NCI-H446 (cell line): ENCODE measurements around the gene SF3A1.
A peak's percentile ranks its signal among the peaks of the same experiment; 100 is the strongest.

Source experiments
- DNase-seq, 2 experiments: peaks; one replicate each; lab custom pipeline; 2025; lab: John Stamatoyannopoulos, UW

The SF3A1 gene

DNA sequence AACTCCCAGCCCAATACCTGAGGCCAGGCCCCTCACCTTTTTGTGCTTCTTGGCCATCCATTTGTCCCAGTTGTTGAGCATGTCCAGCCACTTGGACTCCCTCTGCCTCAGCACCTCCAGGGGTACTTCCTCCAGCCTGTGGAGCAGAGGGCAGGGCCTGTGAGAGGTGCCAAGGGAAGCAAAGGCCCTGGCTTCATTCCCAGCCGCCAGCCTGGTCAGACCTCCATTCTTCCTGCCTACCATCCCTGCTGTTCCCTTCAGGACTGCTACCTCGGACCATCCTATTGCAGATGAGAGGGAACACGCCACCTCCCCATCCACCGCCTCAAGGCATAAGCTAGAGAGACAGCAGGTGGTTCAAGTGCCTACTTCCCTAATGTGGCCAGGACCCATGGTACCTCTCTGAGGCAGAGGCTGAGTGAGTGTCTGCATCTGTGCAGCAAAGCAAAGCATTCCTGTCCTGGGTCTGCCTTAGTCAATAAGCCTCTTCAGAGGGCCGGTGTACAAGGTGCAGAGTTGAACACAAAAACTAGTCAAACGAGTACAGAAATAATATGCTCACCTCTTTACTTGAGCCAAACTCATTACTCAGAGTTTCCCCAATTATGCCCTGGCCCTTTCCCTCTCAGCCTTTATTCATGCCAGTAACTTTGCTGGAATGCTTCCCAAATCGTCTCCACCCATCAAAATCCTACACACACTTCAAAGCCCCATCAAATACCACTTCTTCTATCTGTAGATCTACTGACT lies 52.0 kb downstream of the SF3A1 start:
- peak in 1 of 2 experiments; percentile 39 for DNase-seq

DNA sequence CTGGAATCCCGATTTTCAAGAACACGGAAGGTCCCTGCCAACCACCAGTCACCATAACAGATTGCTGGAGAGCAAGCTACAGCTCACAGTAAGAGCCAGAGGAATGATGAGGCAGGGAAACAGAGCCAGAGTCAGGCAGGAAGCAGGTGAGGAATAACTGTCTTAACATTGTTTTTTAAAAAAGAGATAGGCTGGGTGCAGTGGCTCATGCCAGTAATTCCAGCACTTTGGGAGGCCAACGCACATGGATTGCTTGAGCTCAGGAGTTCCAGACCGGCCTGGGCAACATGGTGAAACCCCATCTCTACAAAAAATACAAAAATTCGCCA lies 53.9 kb downstream of the SF3A1 start:
- no peak for DNase-seq

DNA sequence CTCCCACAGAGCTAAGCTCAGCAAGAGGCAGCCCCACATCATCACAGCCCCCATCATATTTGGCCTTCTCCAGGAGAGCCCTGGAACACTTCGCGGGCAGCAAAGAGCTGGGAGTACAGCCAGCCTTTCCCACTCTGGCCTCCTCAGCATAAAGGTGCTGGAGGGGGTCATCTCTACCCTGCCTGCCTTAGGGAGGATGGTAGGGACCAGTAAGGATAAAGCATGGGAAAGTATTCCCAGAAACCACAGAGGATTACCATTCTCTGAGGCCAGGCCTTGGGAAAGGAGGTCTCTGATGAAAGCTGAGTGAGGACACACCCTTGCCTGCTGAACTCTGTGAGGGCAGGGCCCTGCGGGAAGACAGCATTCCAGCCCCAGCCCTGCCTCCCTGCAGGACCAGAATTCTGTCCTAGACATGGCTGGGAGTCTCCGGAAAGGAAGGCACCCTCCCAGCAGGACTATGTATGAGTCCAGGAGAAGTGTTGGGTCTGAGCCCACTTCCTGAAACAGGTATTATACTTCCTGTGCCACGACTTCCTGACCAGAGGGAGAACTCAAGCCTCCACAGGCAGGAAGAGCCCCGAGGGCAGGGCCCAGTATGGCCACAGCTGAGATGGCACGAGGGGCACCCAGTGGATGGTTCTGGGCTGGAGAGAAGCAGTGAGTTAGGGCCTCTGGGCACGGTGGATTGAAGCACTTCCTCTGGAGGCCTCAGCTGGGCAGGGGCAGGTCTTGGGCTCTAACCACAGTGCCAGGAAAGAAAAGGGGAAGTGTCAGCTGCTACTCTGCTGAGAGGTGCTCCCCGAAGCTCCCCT lies 54.5 kb downstream of the SF3A1 start:
- no peak for DNase-seq

DNA sequence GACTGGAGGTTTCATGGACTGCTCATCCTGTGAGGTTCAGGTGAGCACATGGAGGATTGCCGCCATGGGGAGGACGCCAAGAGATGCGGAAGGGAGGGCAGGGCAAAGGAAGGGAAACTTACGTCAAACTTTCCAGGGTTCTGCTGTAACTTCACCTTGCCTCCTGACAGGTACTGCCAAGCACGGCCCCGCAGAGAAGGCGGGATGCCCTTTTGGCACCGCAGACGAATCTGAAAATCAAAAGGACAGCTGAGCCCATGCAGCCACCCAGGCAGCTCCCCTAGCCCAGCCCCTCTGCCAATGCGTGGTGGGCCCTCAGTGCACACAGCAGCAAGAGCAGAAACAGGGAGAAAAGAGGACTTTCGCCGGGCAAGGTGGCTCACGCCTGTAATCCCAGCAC lies 57.4 kb downstream of the SF3A1 start:
- no peak for DNase-seq

DNA sequence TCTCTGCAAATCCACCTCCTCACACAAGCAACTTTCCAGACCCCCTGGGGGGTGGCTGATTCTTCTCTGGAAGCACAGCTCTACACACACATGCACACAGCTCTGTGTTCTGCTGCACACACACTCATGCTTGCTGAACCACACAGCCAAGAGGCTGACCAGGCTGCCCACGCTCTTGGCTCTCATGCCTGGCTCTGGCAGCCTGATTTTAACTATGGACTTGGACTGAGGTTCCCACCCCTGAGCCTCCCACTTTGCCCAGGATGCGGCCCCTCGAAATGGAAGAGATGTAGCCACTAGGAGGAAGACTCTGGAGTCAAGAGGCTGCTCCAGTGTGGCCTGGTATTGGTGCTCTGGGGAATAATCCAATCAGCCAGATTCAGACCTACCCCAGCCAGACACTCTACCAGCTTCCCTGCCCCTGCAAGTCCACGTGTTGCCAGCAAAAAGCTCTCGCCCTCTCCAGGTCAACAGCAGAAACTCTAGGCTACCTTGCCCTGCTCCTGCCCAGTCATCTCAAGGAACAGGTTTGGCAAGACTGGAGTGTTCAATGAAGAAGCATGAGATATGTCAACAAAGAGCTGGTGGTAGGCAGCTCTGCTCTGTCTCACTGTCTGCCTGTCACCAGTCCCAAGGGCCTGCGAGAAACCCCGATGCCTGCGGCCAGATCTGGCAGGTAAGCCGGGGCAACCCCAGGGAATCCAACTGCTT lies 58.5 kb downstream of the SF3A1 start:
- no peak for DNase-seq

DNA sequence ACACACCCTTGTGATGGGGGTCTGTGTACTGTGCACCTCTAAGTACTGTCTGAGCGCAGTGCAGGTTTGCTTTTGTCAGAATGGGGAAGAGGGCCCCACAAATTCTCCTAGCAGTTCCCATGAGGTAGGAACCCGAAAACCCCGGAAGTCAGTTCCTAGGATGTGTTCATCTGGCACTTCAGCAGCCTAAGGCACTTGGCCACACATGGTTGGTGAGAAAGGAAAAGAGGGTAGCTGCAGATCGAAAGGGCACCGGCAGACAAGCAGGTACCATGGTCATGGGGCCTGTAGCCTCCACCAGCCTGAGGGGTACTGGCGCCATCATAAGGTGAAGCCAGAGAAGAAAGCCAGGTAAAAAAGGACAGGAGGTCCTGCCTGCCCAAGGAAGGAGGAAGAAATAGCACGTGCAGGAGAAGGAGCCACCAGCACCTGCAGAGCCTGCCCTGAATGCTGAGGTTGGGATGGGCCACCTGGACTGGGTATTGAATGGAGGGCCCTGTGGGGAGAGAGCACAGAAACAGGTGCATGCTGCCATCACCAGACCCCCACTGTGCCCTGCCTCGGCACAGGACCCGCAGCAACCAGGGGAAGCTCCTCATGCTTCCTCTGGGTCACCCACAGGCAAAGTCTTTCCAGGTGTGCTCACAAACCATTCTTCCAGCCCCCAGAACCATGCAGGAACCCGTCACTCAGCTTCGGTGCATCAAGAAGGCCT lies 59.3 kb downstream of the SF3A1 start:
- no peak for DNase-seq

DNA sequence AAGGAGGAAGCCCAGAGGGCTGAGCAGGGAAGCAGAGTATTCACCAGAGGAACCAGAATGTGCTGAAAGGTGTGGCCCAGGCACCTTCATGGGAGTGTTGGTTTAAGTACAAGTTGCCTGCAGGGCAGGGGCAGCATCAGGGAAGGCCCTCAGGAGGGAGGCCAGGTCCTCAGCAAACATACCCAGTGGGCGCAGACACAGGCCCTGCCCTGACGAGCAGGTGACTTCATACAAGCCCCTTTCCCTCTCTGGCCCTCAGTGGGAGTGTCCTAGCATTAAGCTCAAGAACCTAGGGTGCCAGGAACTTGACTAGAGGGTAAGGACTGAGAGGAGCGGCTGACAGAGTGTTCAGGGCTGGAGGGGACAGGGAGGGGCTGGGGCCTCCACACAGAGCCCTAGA lies 59.9 kb downstream of the SF3A1 start:
- no peak for DNase-seq

DNA sequence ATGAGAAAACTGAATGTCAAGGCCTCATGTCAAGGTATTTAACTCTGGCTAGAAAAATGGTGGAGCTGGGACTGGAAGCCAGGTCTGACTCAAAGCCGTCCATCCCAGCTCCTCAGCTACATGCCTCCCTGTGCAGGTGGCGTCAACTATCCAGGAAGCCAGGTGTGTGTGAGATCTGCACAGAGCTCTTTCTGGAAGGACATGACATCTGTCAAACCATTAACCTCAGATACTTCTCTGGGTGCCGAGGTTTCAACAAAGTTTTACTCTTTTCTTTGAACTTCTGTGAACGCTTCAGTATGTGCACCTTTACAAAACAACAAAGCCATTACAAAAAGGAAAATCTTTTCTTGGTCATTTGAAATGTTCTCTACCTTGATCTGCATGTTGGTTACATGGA lies 60.4 kb downstream of the SF3A1 start:
- no peak for DNase-seq

DNA sequence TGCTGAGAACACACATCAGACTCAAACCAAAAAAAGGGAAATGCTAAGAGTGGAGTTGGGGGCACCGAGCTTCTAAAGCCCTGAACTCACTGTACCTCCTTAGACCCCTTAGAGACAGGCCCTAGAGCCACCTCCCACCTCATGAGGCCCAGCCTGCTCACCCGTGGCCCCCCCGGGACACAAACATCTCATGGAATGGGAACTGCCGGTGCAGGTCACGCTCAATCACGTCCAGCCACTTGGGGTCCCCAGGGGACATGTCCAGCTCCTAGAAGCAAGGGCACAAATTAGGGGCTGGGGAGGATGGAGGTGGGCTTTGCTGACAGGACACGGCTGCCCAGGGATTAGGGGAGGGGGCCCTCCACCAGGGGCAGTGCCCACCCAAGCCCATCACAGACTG lies 61.1 kb downstream of the SF3A1 start:
- DNase-seq, result no peak

DNA sequence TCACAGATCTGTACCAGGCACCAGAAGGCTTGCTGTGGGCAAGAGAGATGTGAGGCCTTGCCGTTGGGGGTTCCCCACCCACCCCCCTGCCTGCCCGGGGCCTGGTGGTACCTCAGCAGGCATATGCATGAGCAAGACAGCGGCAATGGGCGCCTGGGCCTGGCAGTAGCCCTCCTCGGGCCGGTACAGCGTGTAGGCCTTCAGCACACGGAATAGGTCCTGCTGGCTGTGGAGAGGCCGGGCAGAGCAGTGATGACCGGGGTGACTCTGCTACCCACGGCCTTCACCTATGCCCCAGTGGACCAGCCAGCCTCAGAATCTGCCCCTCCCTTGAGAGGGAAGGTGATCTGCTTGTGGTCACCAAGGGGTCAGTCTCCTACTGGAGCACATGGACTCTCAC lies 61.9 kb downstream of the SF3A1 start:
- no peak for DNase-seq

DNA sequence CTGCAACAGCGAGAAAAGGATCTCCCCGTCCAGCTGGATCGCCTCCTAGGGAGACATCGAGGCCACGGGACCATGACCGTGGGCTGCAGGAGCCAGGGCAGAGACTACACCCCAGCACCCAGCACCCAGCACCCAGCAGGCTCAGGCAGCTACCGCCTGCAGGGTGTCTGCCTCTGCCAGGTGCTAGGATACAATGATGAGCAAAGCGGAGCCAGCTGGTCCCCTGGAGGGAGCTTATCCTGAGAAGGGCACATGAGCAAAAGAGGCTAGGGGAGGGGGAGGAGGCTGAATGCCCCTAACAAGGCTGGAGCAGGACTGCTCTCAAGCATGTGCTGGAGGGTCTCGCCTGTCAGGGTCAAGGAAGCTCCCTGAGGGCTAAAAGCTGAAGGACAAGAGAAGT lies 62.6 kb downstream of the SF3A1 start:
- DNase-seq, result no peak

DNA sequence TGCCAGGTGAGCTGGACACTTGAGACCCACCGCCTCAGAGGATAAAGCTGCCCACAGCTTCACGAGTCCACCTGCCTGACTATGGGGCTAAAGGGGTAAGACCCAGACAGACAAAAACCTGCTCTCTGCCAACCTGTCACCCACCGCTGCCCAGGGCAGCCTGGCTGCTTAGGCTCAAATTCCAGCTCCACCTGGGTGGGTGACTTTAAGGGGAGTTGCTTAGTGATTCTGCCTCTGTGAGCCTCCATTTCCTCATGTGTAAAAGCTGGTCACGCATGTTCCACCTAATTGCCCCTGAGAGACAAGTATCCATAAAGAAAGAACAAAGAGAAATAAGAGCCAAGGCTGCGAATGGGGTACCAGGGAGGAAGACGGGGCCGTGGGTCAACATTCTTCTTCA lies 63.7 kb downstream of the SF3A1 start:
- no peak for DNase-seq

DNA sequence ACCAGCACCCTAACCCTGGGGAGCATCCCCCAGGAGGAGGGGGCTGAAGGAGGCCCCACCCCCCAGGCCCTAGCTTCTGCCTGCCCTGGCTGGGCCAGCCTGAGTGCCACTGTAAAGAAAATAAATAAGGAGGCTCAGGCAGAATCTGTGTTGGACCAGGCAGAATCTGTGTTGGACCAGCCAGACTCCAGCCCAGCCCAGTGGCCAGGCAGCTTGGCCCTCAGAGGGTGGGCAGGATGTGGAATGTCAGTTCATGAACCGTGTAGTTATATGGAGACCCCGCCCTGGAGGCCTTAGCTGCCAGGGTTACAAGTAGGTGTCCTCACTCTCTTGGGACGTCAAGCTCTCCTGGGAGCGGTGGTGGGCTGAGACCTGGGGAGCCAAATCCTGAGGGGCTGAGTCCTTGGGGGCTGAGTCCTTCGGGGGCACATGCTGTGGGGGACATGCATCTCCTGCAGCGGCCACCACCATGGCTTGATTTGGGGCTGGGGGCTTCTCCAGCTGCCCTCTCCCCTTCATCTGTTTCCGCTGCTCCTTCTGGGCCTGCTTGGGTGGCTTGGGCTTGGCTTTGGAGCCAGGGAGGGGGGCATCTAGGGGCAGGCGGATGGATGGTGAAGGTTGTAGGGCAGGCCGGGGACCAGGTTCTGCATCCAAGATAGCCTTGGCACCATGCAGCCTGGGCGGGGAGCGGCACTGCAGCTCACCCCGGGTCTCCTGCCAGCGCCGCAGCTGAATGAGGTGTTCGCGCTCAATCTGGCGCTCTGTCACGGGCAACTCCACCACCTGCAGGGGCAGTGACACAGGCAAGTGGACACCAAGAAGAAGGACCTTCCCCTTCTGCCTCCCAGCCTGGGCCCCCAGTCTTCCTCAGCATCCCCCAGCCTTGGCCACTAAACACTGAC lies 64.4 kb downstream of the SF3A1 start:
- no peak for DNase-seq

DNA sequence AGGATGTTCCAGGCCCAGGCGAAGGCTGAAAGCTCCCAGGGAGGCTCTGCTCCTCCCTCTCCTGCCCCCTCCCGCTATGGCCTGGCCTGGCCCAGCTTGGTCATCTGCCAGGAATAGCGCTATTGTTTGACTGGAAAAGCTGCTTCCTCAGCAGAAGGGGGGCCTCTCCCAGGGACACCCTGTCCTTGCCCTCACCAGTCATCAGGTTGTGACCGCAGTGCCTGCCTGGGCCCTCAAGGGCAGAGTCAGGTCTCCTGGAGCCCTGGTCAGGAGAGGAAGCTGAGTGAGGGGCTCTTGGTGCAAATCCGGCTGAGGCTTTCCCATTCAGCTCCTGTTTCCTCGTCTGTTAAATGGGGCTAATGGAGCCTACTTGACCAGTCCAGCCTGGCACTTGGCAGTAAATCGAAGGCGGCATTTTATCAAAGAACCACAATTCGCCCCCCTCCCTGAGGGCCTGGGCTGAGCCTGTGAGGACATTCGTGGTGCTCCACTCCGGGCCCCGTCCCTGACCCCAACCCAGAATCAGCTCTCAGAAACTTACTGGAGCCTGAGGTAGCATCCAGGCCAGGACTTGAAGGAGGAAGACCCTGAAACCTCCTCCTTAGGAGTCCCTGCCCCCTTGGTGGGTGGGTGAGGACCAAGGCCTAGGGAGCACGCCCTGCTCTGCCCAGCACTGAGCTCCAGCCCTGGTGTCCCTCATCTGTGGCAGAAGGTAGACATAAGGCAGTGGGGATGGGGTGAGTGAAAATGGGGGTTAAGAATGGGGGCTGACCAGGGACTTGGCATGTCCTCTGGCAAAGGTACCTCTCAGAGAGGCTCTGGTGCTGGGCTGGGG lies 65.4 kb downstream of the SF3A1 start:
- peak in 1 of 2 experiments; percentile 14 for DNase-seq

DNA sequence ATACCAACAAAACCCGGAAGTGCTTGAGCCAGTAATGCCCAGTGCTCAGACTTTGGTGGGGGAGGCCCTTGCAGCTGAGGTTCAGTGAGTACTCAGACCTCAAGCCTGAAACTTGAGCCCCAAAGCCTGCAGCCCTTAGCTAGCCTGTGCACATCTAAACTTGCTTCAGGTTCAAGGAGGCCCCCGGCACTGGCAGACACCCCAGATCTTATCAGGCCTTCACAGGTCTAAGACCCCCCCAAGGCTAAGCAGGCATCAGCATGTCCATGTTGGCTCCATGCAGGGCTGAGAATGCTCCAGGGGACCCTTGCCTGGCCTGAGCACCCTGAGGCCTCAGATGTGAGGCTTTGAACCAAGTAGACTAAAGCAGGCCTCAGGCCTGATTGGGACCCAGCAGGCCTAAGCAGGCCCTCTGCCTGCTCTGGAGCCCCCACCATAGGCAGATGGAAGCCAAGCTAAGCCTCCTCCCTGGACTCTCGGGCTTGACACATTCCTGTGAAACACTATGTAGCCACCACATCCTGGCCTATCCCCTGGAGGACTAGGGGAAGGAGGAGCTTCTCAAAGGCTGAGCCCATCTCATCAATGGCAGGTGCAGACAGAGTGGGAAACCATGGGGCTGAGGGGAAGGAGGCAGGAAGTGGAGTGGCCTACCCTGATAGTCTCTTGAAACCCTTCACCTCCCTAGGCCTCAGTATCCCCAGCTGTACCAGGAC lies 66.2 kb downstream of the SF3A1 start:
- no peak for DNase-seq

DNA sequence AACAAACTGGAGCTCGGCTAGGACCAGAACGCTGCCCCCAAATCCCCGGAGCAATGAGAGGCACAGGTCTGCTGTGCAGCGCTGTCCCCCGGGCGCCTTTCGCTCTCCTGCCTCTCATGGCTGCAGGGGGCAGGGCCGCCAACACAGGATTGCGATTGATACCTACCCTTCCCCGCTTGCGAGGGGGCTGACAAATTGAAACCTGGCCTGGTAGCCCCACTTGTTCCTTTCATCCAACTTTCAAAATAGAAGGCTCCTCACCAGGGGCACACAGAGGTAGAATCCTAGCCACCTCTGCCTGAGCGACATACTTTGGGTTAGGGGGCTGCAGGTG lies 66.7 kb downstream of the SF3A1 start:
- DNase-seq, result no peak

DNA sequence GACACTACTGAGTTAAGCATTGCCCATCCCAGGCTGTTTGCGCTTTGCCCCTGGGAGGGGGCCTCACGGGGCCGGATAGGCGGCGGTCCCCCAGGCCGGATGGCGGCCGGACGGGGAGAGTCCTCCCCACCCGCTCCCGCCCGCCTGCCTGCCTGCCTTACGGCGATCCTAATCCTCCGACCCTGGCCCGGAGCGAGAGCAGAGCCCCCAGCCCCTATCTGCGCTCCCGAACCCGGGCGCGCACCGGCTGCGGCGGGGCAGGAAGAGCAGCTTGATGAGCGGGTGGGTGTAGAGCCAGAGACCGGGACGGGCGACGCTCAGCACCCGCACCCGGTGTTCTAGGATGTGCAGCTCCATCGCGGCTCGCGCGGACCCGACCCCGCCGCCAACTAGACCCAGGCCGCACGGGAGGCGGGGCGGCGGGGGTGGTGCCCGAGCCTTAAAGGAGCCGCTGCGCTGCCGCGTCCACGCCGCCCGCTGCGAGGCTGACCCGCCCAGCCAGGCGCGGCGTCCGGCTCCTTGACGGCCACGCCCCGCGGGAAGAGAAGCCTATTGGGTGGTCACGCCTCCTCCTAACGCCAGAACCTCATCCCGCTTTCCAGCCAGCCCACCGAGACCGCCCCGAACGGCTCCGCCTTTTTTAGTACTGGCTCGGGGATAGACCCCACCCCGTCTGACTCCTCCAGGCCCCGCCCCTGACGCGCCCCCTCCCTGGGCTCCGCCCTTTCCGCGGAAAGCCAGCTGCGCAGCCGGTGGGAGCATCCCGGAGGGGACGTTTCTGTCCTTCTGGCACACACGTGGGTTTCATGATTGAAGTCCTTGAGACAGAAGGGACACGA lies 67.3 kb downstream of the SF3A1 start, which contains the start of gene CASTOR1:
Gene CASTOR1 (minus strand): TSS at position 365 of the 839 bp plus-strand sequence. CDS start 8 bp downstream, at position 357.
- DNase-seq, result peak; percentile 92 to 98

DNA sequence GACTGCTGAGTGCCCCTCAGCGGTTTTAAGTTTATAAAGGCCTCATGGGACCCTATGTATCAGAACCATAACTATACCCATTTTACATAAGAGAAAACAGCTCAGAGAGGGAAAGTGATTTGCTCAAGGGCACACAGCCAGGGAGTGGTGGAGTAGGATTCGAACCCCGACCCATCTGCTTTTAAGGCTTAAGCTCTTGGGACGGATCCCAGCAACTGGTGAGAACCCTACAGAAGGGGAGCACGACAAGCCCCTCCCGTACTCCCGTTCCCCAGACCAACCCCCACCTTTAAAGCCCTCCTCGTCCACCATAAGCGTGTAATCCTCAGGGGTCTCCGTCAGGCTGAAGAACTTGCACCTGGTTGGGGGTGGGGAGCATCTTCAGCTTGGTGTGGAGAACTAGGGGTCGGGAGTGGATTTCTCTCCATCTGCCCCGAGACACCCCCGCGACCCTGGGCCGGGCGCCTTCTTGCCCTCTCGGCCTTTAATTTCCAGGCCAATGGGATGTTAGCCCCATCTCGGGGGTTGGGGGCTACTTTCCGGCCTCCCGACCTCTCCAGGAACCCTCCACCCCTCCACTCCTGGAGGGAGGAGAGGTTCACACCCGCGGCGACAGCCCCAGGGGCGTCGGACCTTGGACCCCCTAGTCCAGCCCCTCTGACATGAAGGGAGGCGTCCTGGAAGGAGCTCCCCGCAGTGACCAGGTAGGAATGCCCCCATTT lies 68.1 kb downstream of the SF3A1 start:
- no peak for DNase-seq
